Measurements from ENCODE around the gene RAPGEF1.

The RAPGEF1 gene

DNA sequence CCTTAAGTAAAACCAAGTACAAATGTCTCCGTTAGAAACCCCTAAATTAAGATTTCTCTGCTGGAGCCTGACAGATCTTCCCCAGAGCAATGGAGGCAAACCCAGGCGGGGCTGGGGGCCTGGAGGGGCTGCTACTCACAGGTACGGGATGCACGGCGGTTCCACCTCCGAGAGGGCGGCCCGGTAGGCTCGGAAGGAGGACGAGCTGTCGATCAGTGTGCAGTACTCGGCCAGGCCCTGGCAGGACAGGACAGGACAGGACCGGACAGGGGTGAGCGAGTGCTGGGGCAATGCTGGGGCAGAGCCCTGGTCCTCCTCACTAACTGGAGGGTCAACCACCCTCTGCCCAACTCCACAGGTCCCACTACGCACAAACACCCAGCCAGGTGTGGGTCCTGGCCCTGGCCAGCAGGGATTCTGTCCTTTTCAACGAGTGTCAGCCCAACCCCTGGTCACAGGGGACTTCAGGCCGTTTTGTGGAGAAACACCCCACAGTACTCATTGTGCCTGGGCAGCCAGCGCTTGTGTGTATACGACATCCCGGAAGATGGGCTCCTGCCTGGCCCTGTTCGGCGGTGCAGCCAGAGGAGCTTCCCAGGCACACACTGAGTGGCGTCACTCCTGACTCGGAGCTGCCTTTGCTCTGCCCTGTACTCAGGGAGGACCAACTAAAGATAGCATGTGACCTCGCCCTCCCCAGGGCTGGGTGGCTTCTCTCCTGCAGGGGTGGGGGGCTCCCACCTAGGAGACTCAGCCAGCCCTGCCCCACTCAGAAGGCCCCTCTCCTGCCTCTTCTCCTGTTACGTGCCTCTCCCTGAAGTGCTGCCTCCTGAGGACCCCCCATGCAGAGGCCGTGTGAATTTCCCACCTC is 157.2 kb downstream of the RAPGEF1 start:
- FAIRE-seq = no peak

DNA sequence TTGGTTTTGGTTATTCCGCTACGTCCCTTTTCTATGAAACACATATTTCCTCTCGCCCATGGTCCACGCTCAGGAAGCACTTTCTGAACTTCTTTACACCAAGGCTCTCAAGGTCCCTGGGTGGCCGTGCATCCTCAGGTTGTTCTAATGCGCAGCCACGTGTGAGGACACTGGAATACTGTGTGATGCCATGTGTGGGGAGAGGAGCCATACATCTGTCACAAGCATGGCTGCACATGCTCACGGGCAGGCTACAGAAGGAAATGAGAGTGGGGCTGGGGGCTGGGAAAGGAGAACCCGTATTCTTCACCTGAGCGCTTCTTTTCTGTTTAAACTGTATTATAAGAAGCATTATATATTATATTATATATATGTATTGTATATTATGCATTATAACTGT is 157.8 kb downstream of the RAPGEF1 start:
- FAIRE-seq = no peak

- FAIRE-seq = no peak
Measured at GRCh38 chr9:131580358-131580757, 159.5 kb downstream of the RAPGEF1 start.

DNA sequence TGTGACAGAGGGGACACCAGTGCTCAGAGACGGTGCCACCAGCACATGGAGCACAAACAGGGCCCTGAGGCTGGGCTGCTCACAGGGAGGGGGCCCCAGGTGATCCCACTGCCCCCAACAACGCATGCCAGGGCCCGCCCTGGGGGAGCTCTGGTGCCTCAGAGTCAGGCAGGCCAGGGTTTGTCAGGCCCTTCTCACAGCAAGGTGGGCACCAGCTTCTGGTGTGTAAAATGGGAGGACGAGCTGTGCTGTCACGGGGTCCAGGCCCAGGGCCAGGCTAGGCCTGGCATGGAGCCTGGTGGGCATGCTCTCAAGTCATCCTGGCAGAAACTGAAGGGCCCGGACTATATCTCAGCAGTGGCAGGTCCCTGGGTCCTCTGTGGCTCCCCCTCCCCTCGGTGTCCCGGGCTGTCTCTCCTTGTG is 160.1 kb downstream of the RAPGEF1 start:
- no peak for FAIRE-seq

DNA sequence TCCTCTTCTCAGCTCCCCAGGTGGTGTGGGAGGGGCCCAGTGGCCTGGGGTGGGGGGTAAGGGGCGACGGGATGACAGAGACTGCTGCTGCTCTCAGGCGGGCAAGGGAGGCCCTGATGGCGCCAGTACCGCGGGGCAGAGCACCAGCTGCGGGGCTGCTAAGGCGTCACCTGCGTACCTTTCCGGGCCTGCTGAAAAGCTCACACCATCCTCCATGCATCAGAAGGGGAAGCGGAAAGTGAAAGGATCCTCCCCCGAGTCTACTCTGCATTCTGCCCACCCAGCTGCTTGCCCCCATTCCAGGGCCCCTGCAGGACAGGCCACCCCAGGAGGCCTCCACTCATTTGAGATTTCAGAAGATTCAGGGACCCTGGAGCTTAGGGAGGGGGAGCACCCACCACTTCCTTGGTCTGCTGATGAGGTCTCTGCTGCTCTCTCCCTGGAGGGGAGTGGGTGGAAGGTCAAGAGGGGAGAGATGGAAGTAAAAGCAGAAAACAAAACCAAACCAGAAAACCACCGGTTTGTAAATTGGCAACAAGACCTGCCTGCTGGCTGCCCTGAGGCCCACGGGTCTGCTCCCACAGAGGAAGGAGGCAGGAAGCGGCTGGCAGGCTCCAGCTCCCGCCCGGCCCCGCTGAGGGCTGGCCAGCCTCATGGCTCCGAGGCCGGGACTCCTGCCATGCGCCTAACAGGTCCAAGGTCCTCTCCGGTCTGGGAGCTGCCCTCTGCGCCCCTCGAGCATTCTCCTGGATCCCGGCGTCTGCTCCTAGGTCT is 161.0 kb downstream of the RAPGEF1 start:
- no peak for FAIRE-seq

- no peak for FAIRE-seq
Measured at GRCh38 chr9:131578021-131578420, 161.9 kb downstream of the RAPGEF1 start.

GRCh38 chr9:131577005-131578000 is 162.6 kb downstream of the RAPGEF1 start:
- no peak for FAIRE-seq

DNA sequence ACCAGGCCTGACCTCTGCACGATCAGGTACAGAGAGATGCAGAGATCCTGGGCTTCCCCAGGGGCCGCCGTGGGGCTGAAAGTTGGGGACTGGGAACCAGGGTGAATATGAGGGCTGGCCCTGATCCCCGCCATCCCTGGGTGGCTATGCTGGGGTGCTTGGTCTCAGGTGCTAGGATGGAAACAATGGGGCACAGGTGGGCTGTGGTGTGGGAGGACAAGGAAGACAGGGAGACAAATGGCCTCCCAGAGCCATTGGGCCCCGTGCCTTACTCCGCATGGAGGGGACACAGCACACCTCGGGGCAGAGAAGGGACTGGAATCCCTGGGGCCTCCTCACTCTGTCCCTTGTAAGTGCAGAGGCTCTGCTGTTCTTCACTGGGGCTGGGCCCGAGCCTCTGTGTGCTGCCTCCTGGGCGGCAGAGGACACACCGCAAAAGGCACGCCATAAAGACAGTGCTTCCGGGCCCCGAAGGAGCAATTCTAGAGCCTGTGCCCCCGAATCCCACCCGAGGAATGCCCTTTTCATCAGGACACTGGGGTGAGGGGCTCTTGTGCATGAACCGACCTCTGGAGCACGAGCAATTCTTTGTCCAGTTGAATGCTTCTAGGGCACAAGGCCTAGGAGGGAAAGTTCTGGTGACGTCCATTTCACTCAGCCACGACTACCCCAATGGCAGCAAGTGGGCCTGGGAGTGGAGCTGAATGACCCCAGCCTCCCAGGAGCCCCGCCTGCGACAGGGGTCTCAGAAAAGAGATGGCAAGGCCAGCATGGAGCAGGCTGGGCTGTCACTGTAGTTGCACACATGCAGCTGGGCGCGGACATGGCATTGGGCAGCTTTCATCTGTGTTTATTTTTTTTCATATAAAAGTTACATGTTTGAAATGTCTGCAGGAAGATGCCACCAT is 163.7 kb downstream of the RAPGEF1 start:
- FAIRE-seq = no peak

DNA sequence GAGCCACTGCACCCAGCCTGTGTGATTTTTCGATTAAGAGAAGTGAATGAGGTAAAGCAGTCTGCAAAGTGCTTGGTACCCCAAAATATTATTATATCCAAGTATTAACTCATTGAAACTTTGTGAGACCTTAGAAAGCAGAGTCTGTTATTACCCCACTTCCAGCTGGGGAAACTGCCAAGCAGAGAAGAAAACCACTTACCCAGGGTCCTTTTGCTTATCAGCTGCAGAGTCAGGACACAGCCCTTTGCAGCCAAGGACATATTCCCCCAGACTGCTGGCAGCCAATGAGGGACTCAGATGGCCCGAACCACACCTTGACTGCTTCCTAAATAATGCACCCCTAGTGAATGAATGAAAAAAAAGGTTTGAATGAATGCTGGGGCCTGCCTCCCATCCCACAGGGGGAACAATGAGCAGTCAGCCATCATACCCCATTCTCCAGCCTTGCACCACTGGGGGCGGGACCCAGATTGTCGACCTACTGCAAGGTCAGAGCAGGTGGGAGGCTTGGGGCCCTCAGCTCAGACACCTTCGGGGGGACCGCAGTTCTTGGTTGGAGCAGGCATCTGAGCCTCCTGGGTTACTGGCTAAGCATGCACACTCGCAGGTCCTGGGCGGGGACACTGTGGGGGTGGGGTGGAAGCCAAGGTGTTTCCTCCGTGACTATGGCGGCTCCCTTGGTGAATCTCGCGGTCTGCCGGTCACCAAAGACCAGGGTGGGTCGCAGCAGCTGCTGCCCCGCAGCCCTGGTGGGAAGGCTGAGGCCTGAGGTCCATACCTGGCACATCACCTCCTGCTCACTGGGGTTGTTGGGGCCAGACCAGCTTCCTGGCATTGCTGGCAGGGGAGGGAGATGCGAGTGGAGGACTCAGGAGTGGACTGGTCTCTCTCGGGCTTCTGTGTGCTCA is 164.9 kb downstream of the RAPGEF1 start:
- FAIRE-seq = no peak

GRCh38 chr9:131567910-131568309 is 172.0 kb downstream of the RAPGEF1 start:
- FAIRE-seq = no peak

- FAIRE-seq = no peak
Measured at GRCh38 chr9:131566158-131566557, 173.7 kb downstream of the RAPGEF1 start.

- no peak for FAIRE-seq
Measured at GRCh38 chr9:131565369-131565768, 174.5 kb downstream of the RAPGEF1 start.

DNA sequence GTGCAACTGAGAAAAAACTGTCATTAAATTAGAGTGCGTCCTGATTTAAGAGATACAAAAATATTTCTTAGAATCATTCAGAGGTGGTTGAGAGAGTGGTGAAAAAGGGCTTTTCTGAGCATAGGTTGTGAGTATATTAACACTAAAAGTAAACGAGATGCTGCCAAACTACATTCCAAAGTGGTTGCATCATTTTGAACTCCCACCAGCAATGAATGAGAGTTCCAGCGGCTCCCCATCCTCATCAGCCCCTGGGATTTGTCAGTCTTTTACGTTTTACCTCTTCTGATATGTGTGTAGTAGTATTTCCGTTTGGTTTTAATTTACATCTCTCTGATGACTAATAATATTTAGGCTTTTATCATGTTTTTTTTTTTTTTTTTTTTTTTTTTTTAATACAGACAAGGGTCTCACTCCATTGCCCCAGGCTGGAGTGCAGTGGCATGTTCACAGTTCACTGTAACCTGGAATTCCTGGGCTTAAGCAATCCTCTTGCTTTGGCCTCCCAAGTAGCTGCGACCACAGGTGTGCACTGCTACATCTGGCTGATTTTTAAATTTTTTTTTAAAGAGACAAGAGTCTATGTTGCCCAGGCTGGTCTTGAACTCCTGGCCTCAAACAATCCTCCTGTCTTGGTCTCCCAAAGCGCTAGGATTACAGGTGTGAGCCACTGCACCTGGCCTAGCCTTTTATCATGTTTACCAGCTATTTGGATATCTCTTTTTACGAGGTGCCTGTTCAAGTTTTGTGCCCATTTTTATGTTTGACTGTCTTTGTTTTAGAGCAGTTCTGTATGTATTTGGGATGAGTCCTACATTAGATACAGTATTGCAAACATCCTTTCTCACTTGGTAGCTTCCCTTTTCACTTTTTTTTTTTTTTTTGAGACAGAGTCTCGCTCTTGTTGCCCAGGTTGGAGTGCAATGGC is 177.6 kb downstream of the RAPGEF1 start:
- FAIRE-seq = no peak

GRCh38 chr9:131559421-131560000 is 180.4 kb downstream of the RAPGEF1 start:
- no peak for FAIRE-seq

DNA sequence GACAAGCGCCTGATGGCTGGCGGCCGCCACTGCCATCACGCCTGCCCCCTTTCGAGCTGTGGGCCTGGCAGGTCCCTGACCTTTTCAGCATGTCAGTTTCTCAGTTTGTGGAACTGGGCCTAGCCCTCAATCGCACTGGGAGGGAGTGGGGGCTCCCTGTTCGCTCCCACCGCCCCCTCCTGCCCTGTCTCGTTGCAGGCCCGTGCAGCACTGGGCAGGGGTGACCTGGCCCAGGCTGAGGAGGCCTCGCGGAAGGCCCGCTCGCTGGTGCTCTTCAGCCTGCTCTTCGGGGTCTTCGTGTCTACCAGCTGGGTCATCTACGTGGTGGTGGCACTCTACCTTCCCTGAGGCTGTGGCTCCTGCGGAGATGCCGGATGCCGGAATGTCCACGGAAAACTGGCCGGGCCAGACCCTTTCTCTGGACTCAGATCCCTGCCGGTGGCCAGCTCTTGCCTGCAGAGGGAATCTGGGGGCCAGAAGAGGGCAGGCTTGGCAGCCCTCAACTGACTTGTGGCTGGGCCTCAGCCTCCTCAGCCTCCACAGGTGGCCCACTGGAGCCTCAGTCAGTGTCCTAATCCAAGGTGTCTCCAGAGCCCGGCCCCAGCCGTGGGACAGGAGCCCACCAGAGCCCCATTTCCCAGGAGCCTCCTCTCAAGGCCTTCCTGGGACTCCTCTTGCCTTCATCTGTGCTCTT is 181.9 kb downstream of the RAPGEF1 start:
- no peak for FAIRE-seq

DNA sequence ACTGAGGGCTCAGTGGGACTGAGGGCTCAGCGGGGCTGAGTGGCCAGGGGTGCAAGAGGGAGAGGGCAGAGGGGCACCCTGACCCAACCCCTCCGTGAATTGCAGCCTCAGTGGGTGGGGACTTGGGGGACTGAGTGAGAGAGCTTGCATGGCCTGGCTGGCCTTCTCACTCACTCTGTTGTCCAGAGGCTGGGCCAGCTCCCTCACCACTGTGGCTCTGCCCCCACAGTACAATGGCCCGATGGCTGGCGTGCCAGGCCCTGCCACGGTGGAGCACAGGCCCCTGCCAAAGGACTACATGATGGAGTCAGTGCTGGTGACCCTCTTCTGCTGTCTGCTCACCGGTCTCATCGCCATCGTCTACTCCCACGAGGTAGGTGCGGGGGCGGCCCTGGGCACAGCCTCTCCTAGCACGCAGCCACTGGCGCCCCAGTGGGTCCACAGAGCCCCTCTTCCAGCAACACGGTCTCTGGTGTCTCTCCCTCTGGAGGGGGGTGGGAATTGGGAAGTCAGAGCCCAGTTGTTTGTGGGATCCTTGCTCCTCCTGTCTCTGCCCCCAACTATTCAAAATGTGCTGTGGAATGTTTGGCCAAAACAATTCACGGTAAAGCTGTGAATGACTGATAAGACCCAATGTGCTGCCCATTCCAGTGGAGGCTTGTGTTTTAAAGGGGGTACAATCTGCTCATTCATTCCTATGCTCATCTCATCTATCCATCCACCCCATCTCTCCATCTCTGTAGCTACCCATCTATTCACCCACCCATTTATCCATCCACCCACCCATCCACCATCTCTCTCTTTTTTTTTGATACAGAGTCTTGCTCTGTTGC is 183.8 kb downstream of the RAPGEF1 start:
- no peak for FAIRE-seq

GRCh38 chr9:131554843-131555351 is 185.0 kb downstream of the RAPGEF1 start:
- no peak for FAIRE-seq

All from A204.1 (cell line).